ENCODE measurements around the gene ITGA7.

Gene ITGA7

GRCh38 chr12:55671746-55672145 is 36.0 kb downstream of the ITGA7 start:
- WGBS: 57% methylated on average over 4 of the region's 4 CpGs
- Histone ChIP-seq H2BK120ac (ENCODE audit: low read depth, low read length) (no peak overlapping the region), H3K9me3 (ENCODE audit: control insufficient read depth, low read length) (no peaks in the 10 kb centered on the region), H3K27ac (ENCODE audit: low read length, poor library complexity, severe bottlenecking) (no peak overlapping the region), H3K79me1 (replicated peaks; ENCODE audit: low read length, poor library complexity, severe bottlenecking) (no peaks in the 10 kb centered on the region), H3K4me3 (ENCODE audit: insufficient read depth in 1 of 2, low read depth in 1 of 2, low read length in 2 of 2) (no peak overlapping the region), H3K18ac (ENCODE audit: low read depth in 1 of 2, low read length in 2 of 2) (no peak overlapping the region), H3K4ac (ENCODE audit: low read depth in 1 of 2, low read length in 2 of 2) (no peak overlapping the region), H2BK15ac (ENCODE audit: low read depth, poor library complexity, severe bottlenecking) (no peak overlapping the region), H4K91ac (ENCODE audit: low read length) (no peak overlapping the region), H3K4me1 (ENCODE audit: control insufficient read depth, insufficient read depth, low read depth, low read length) (no peaks in the 10 kb centered on the region), H3K9ac (ENCODE audit: low read length) (no peak overlapping the region), H2AFZ (ENCODE audit: low read depth, low read length) (no peak overlapping the region), H3K14ac (ENCODE audit: low read length in 2 of 2) (no peak overlapping the region), H3K4me2 (ENCODE audit: low read length, poor library complexity, severe bottlenecking) (no peak overlapping the region), H3K27me3 (ENCODE audit: control insufficient read depth in 1 of 2, insufficient read depth in 1 of 2, low read length in 2 of 2) (peaks cover 0 to 11% of the 10 kb centered on the region in 2 experiments), H3K23ac (ENCODE audit: low read length in 2 of 2) (no peak overlapping the region), H2BK12ac (ENCODE audit: low read length in 2 of 2) (no peak overlapping the region), H4K8ac (ENCODE audit: low read length) (no peak overlapping the region), H2BK5ac (ENCODE audit: low read depth, low read length, poor library complexity, severe bottlenecking) (no peak overlapping the region), H3K36me3 (ENCODE audit: control insufficient read depth in 1 of 2, insufficient read depth in 2 of 2, low read depth in 1 of 2, low read length in 2 of 2) (no peaks in the 10 kb centered on the region), H2AK5ac (ENCODE audit: low read length, severe bottlenecking) (no peak overlapping the region)
- DNase-seq: no peak

GRCh38 chr12:55670276-55670675 is 37.4 kb downstream of the ITGA7 start:
- H3K27me3 ChIP-seq (ENCODE audit: control insufficient read depth in 1 of 2, insufficient read depth in 1 of 2, low read length in 2 of 2): peaks cover 0 to 7% of the 10 kb centered on the region in 2 experiments
- H3K18ac ChIP-seq (ENCODE audit: low read depth in 1 of 2, low read length in 2 of 2): no peak overlapping the region
- H4K91ac ChIP-seq (ENCODE audit: low read length): no peak overlapping the region
- H3K27ac ChIP-seq (ENCODE audit: low read length, poor library complexity, severe bottlenecking): no peak overlapping the region
- H3K4me1 ChIP-seq (ENCODE audit: control insufficient read depth, insufficient read depth, low read depth, low read length): no peaks in the 10 kb centered on the region
- H3K23ac ChIP-seq (ENCODE audit: low read length in 2 of 2): no peak overlapping the region
- H3K9me3 ChIP-seq (ENCODE audit: control insufficient read depth, low read length): no peaks in the 10 kb centered on the region
- no peak overlapping the region for H2AFZ ChIP-seq (ENCODE audit: low read depth, low read length)
- no peaks in the 10 kb centered on the region for H3K79me1 ChIP-seq (replicated peaks; ENCODE audit: low read length, poor library complexity, severe bottlenecking)
- H3K36me3 ChIP-seq (ENCODE audit: control insufficient read depth in 1 of 2, insufficient read depth in 2 of 2, low read depth in 1 of 2, low read length in 2 of 2): no peaks in the 10 kb centered on the region
- no peak overlapping the region for H2BK12ac ChIP-seq (ENCODE audit: low read length in 2 of 2)
- no peak overlapping the region for H4K8ac ChIP-seq (ENCODE audit: low read length)
- no peak overlapping the region for H3K4me3 ChIP-seq (ENCODE audit: insufficient read depth in 1 of 2, low read depth in 1 of 2, low read length in 2 of 2)
- no peak overlapping the region for H2AK5ac ChIP-seq (ENCODE audit: low read length, severe bottlenecking)
- H3K9ac ChIP-seq (ENCODE audit: low read length): no peak overlapping the region
- H2BK5ac ChIP-seq (ENCODE audit: low read depth, low read length, poor library complexity, severe bottlenecking): no peak overlapping the region
- H2BK15ac ChIP-seq (ENCODE audit: low read depth, poor library complexity, severe bottlenecking): no peak overlapping the region
- DNase-seq: no peak
- no peak overlapping the region for H3K4me2 ChIP-seq (ENCODE audit: low read length, poor library complexity, severe bottlenecking)
- H2BK120ac ChIP-seq (ENCODE audit: low read depth, low read length): no peak overlapping the region
- H3K14ac ChIP-seq (ENCODE audit: low read length in 2 of 2): no peak overlapping the region
- no peak overlapping the region for H3K4ac ChIP-seq (ENCODE audit: low read depth in 1 of 2, low read length in 2 of 2)

- H2BK12ac ChIP-seq (ENCODE audit: low read length in 2 of 2): no peak overlapping the region
- no peak overlapping the region for H4K8ac ChIP-seq (ENCODE audit: low read length)
- no peak for DNase-seq
- no peak overlapping the region for H3K4me3 ChIP-seq (ENCODE audit: insufficient read depth in 1 of 2, low read depth in 1 of 2, low read length in 2 of 2)
- H3K27me3 ChIP-seq (ENCODE audit: control insufficient read depth in 1 of 2, insufficient read depth in 1 of 2, low read length in 2 of 2): peaks cover 0 to 4% of the 10 kb centered on the region in 2 experiments
- peak overlapping the region; percentile 23 for H2BK15ac ChIP-seq (ENCODE audit: low read depth, poor library complexity, severe bottlenecking)
- H4K91ac ChIP-seq (ENCODE audit: low read length): no peak overlapping the region
- H3K18ac ChIP-seq (ENCODE audit: low read depth in 1 of 2, low read length in 2 of 2): no peak overlapping the region
- no peaks in the 10 kb centered on the region for H3K36me3 ChIP-seq (ENCODE audit: control insufficient read depth in 1 of 2, insufficient read depth in 2 of 2, low read depth in 1 of 2, low read length in 2 of 2)
- 82% methylated on average over 5 of the region's 7 CpGs for WGBS
- no peak overlapping the region for H3K14ac ChIP-seq (ENCODE audit: low read length in 2 of 2)
- H2BK5ac ChIP-seq (ENCODE audit: low read depth, low read length, poor library complexity, severe bottlenecking): no peak overlapping the region
- H3K4me1 ChIP-seq (ENCODE audit: control insufficient read depth, insufficient read depth, low read depth, low read length): no peaks in the 10 kb centered on the region
- no peak overlapping the region for H3K27ac ChIP-seq (ENCODE audit: low read length, poor library complexity, severe bottlenecking)
- no peak overlapping the region for H2BK120ac ChIP-seq (ENCODE audit: low read depth, low read length)
- no peak overlapping the region for H3K9ac ChIP-seq (ENCODE audit: low read length)
- H3K4me2 ChIP-seq (ENCODE audit: low read length, poor library complexity, severe bottlenecking): no peak overlapping the region
- no peak overlapping the region for H3K4ac ChIP-seq (ENCODE audit: low read depth in 1 of 2, low read length in 2 of 2)
- no peaks in the 10 kb centered on the region for H3K79me1 ChIP-seq (replicated peaks; ENCODE audit: low read length, poor library complexity, severe bottlenecking)
- H3K9me3 ChIP-seq (ENCODE audit: control insufficient read depth, low read length): no peaks in the 10 kb centered on the region
- no peak overlapping the region for H3K23ac ChIP-seq (ENCODE audit: low read length in 2 of 2)
- no peak overlapping the region for H2AK5ac ChIP-seq (ENCODE audit: low read length, severe bottlenecking)
- H2AFZ ChIP-seq (ENCODE audit: low read depth, low read length): no peak overlapping the region
Measured at GRCh38 chr12:55666508-55666907, 41.2 kb downstream of the ITGA7 start.

- H4K8ac ChIP-seq (ENCODE audit: low read length): no peak overlapping the region
- DNase-seq: no peak
- 97% methylated on average over 10 of the region's 10 CpGs for WGBS
- H3K14ac ChIP-seq (ENCODE audit: low read length in 2 of 2): no peak overlapping the region
- H3K36me3 ChIP-seq (ENCODE audit: control insufficient read depth in 1 of 2, insufficient read depth in 2 of 2, low read depth in 1 of 2, low read length in 2 of 2): no peaks in the 10 kb centered on the region
- no peak overlapping the region for H3K23ac ChIP-seq (ENCODE audit: low read length in 2 of 2)
- H3K4me2 ChIP-seq (ENCODE audit: low read length, poor library complexity, severe bottlenecking): no peak overlapping the region
- H4K91ac ChIP-seq (ENCODE audit: low read length): no peak overlapping the region
- no peak overlapping the region for H2AFZ ChIP-seq (ENCODE audit: low read depth, low read length)
- no peaks in the 10 kb centered on the region for H3K79me1 ChIP-seq (replicated peaks; ENCODE audit: low read length, poor library complexity, severe bottlenecking)
- no peak overlapping the region for H3K4ac ChIP-seq (ENCODE audit: low read depth in 1 of 2, low read length in 2 of 2)
- no peak overlapping the region for H2BK5ac ChIP-seq (ENCODE audit: low read depth, low read length, poor library complexity, severe bottlenecking)
- H3K4me1 ChIP-seq (ENCODE audit: control insufficient read depth, insufficient read depth, low read depth, low read length): no peaks in the 10 kb centered on the region
- no peak overlapping the region for H2BK120ac ChIP-seq (ENCODE audit: low read depth, low read length)
- no peak overlapping the region for H3K18ac ChIP-seq (ENCODE audit: low read depth in 1 of 2, low read length in 2 of 2)
- no peak overlapping the region for H3K9ac ChIP-seq (ENCODE audit: low read length)
- H2AK5ac ChIP-seq (ENCODE audit: low read length, severe bottlenecking): no peak overlapping the region
- H3K4me3 ChIP-seq (ENCODE audit: insufficient read depth in 1 of 2, low read depth in 1 of 2, low read length in 2 of 2): no peak overlapping the region
- H3K27ac ChIP-seq (ENCODE audit: low read length, poor library complexity, severe bottlenecking): no peak overlapping the region
- peaks cover 0 to 4% of the 10 kb centered on the region in 2 experiments for H3K27me3 ChIP-seq (ENCODE audit: control insufficient read depth in 1 of 2, insufficient read depth in 1 of 2, low read length in 2 of 2)
- no peaks in the 10 kb centered on the region for H3K9me3 ChIP-seq (ENCODE audit: control insufficient read depth, low read length)
- no peak overlapping the region for H2BK12ac ChIP-seq (ENCODE audit: low read length in 2 of 2)
- H2BK15ac ChIP-seq (ENCODE audit: low read depth, poor library complexity, severe bottlenecking): no peak overlapping the region
Measured at GRCh38 chr12:55664826-55665225, 42.9 kb downstream of the ITGA7 start.

All from mesenchymal stem cell (in vitro differentiated cells and primary cell).